HepG2 (cell line): ENCODE results near the gene CDH13. TPM values are rescaled to one million over a fixed set of nuclear protein-coding genes. Genes with fewer than 3 reads are reported as not detected.

Source experiments
- ATAC-seq: fragments of 200-7000 bp; cut with Tn5 transposase; 3 replicates; pipeline ENCODE4 v1.9.1; 2020; ENCODE audit warnings: mild to moderate bottlenecking, moderate library complexity
- BruUV-seq: library from RNA; stranded (reverse); fragments of 400-500 nt; replicated peaks from 2 replicates; lab custom pipeline; 2021; lab: Mats Ljungman, UMichigan
- CTCF ChIA-PET: fragments of 300-600 bp; formaldehyde crosslinking; extraction: SDS; loops from one replicate; lab custom pipeline; 2021; ENCODE audit warnings: low total read pairs, inconsistent platforms, low intra/inter-chr PET ratio; lab: Yijun Ruan, JAX
- POLR2A ChIA-PET: fragments of 350-600 bp; sonication (Branson Sonifier 250); formaldehyde crosslinking; loops from one replicate; lab custom pipeline; 2020; ENCODE audit warnings: antibody characterized with exemption, inconsistent platforms; lab: Yijun Ruan, JAX
- DNase-seq: peaks from one replicate; pipeline ENCODE4 v3.0.0-alpha.2; 2015; ENCODE audit warnings: low spot score
- FAIRE-seq: peaks from 3 replicates; lab custom pipeline; 2011; peaks lifted over from hg19 to GRCh38; lab: Jason Lieb, UNC
- H2AFZ ChIP-seq: one replicate; pipeline ENCODE4 v1.6.1; 2011; ENCODE audit warnings: low read length, inconsistent platforms
- H3K27ac ChIP-seq: fragments of 300-600 bp; 3 replicates; pipeline ENCODE4 v1.8.0; 2011; ENCODE audit warnings: mixed run types, mild to moderate bottlenecking, mixed read lengths, low read length, inconsistent platforms; ENCODE audit not compliant: insufficient read depth; ENCODE audit errors: extremely low read length
- H3K27me3 ChIP-seq, 2 experiments: fragments of 200-600 bp in 1 of 2; 2 replicates in 1 of 2; 3 replicates in 1 of 2; pipeline versions ENCODE4 v1.6.0 to v1.8.0; 2011; ENCODE audit warnings: low read length in 2 of 2, mild to moderate bottlenecking in 2 of 2, moderate library complexity in 2 of 2, inconsistent platforms in 1 of 2; ENCODE audit not compliant: insufficient read depth in 2 of 2, control insufficient read depth in 1 of 2
- H3K36me3 ChIP-seq, 2 experiments: fragments of 200-600 bp in 1 of 2; replicated peaks in 1 of 2; 2 replicates in 1 of 2; 3 replicates in 1 of 2; pipeline versions ENCODE4 v1.5.1 to v1.8.0; 2011; ENCODE audit warnings: low read length in 2 of 2, inconsistent platforms in 1 of 2; ENCODE audit not compliant: insufficient read depth in 2 of 2, control insufficient read depth in 1 of 2
- H3K4me1 ChIP-seq: 2 replicates; pipeline ENCODE4 v1.5.1; 2012; ENCODE audit warnings: low read length, inconsistent platforms; ENCODE audit not compliant: insufficient read depth
- H3K4me2 ChIP-seq: 2 replicates; pipeline ENCODE4 v1.6.0; 2011; ENCODE audit warnings: low read depth, low read length, inconsistent platforms
- H3K4me3 ChIP-seq, 3 experiments: fragments of 200-600 bp in 1 of 3; sonication (generic), shearing (Covaris generic) in 1 of 3; replicated peaks in 1 of 3; 2 replicates each; pipeline ENCODE4 v1.5.1; 2011 to 2016; ENCODE audit warnings: low read length in 3 of 3, inconsistent platforms in 2 of 3, low read depth in 2 of 3, mild to moderate bottlenecking in 2 of 3, control low read depth in 1 of 3, mixed read lengths in 1 of 3; ENCODE audit not compliant: insufficient read depth in 1 of 3
- H3K79me2 ChIP-seq: one replicate; pipeline ENCODE4 v1.6.1; 2011; ENCODE audit warnings: low read length, inconsistent platforms; ENCODE audit not compliant: insufficient read depth
- H3K9ac ChIP-seq: 2 replicates; pipeline ENCODE4 v1.6.0; 2011; ENCODE audit warnings: mild to moderate bottlenecking, low read depth, low read length, inconsistent platforms; ENCODE audit not compliant: insufficient read depth
- H3K9me3 ChIP-seq: 2 replicates; pipeline ENCODE4 v1.5.1; 2012; ENCODE audit warnings: mild to moderate bottlenecking, low read length
- H4K20me1 ChIP-seq: 2 replicates; pipeline ENCODE4 v1.6.0; 2011; ENCODE audit warnings: inconsistent platforms, mild to moderate bottlenecking, low read length, moderate library complexity; ENCODE audit not compliant: insufficient read depth
- MNT ChIP-seq: fragments of 450-650 bp; IDR thresholded peaks from 2 replicates; pipeline ENCODE4 v1.6.1; 2016
- NBN ChIP-seq: fragments of 450-650 bp; conservative IDR thresholded peaks from 2 replicates; pipeline ENCODE4 v1.6.1; 2017
- ZBTB37 ChIP-seq: sonication (generic); formaldehyde crosslinking; IDR thresholded peaks from 2 replicates; pipeline ENCODE4 v1.4.0; 2020; ENCODE audit warnings: mild to moderate bottlenecking, missing genetic modification reagents
- WGBS: methylation state at CpG from one replicate; pipeline ENCODE4 v1.1.6; 2017; ENCODE audit warnings: low lambda C conversion rate; 5-methylcytosine and 5-hydroxymethylcytosine counted together
- in situ Hi-C: cut with HindIII; loops from 2 replicates; pipeline ENCODE4 v1.10.0; 2017; ENCODE audit warnings: low pct_unique_long_range_greater_than_20kb; ENCODE audit not compliant: extremely low pct_ligation_motif_present
- intact Hi-C: fragments of 100-400 bp; cut with micrococcal nuclease; formaldehyde crosslinking; loops from one replicate; pipeline ENCODE4 v1.10.0; 2022; ENCODE audit not compliant: unreplicated experiment
- polyA plus RNA-seq, 8 experiments: library from polyadenylated mRNA; depleted of rRNA in 3 of 8; stranded (reverse) in 7 of 8; unstranded in 1 of 8; fragments of >200 nt; fragmentation: Illumina TruSeq in 4 of 8; extraction: Trizol in 4 of 8; gene quantifications; 2 replicates each; pipeline versions ENCODE4 v1.2.1 to v1.2.3, GENCODE V29; 2011 to 2016; ENCODE audit warnings: low read depth in 4 of 8, missing spikeins in 1 of 8, mixed read lengths in 1 of 8; ENCODE audit not compliant: insufficient read depth in 1 of 8
- total RNA-seq, 5 experiments: library from RNA; depleted of rRNA; stranded (reverse); fragments of >200 nt; fragmentation: Illumina TruSeq; extraction: Trizol; gene quantifications; 2 replicates each; pipeline ENCODE4 v1.2.3, GENCODE V29; 2016; ENCODE audit warnings: low read depth in 1 of 5

The CDH13 gene
- total and polyA plus RNA-seq, 2 of the 13 experiments (the other 11 are each of a cell fraction or from before 2014, with no cell fraction given): not detected

DNA sequence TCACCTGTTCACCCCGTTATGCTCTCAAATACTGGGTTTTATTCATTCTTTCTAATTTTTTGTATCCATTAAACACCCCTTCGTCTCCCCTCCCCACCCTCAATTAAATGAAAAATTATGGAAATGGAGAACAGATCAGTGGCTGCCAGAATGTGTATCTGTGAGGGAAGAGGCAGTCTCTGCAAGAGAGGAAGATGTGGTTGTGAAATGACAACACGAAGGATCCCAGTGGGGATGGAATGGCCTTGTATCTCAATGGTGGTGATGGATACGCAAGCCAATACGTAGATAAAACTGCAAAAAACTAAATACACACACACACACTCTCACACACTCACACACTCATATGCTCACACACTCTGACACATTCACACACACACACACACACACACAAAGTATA, 570.7 kb downstream of the CDH13 start (continued):
- no peak for TF ChIP-seq ZBTB37 (CRISPR knock-in tag)

DNA sequence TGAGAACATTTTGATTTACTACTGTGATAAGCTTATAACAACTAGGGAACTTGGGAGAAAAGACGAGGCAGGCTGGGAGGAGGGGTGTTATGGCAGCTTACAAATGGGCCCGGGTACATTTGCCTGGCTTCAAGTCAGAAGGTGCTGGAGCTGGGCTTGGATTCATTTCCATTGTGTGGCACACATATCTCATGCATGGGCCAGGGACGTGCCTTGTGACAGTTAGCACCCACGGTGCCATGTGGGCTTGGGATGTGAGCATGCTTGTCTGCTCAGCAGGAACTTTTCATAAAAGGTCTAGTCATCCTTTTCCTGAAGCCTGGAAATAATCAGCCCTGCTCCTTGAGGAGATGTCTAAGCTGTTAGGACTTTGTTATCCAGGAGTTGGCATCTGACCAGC, 572.2 kb downstream of the CDH13 start:
- no peak for ATAC-seq
- ChIA-PET CTCF (no interaction called here), POLR2A (no interaction called here)
- no peaks in the 10 kb centered on the region for H3K4me1 ChIP-seq
- no peak overlapping the region for H2AFZ ChIP-seq
- BruUV-seq: no TSS peak
- no peak overlapping the region for H3K27ac ChIP-seq
- H3K27me3 ChIP-seq: no peaks in the 10 kb centered on the region
- TF ChIP-seq MNT: peak; percentile 66
- TF ChIP-seq NBN: no peak
- H3K36me3 ChIP-seq: no peaks in the 10 kb centered on the region
- FAIRE-seq: no peak
- no peak overlapping the region for H3K9ac ChIP-seq
- intact Hi-C loops: no loop called here
- no peaks in the 10 kb centered on the region for H3K9me3 ChIP-seq
- no peaks in the 10 kb centered on the region for H3K79me2 ChIP-seq
- WGBS: under 1% methylated on average over 4 of the region's 4 CpGs
- no peak overlapping the region for H3K4me3 ChIP-seq
- H3K4me2 ChIP-seq: no peak overlapping the region
- H4K20me1 ChIP-seq: no peaks in the 10 kb centered on the region
- DNase-seq: no peak
- in situ Hi-C loops: no loop called here
